ENCODE data around the gene LASP1.

LASP1 gene

DNA sequence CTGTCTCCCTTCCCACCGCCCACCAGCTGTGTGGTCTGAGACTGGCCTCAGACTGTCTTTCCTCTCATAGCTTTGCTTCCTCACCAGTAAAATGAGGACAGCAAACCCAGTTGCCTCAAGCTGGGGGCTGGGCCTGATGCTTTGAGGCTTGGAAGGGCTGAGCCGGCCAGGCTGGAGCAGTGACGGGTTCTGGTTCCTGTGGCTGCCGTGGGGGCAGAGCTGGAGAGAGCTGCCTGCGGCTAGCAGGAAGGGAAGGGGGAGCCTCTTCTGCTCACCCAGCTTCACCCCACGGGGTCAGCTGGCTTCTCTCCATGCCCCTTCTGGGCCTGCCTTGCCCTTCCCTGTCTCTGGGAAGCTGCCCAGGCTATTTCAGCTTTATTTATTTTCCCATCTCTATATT is 23.7 kb downstream of the LASP1 start:
- Histone ChIP-seq H3K9ac (ENCODE audit: low read depth, low read length) (peak overlapping the region; percentile 27), H3K27me3 (ENCODE audit: control insufficient read depth, insufficient read depth, low read length) (no peaks in the 10 kb centered on the region), H3K9me3 (replicated peaks; ENCODE audit: low read length) (no peaks in the 10 kb centered on the region), H3K4me3 (ENCODE audit: low read length) (no peak overlapping the region), H3K36me3 (ENCODE audit: insufficient read depth, low read length) (peaks cover 84% of the 10 kb centered on the region), H3K4me1 (ENCODE audit: control insufficient read depth, insufficient read depth, low read length) (peaks cover 68% of the 10 kb centered on the region), H3K4me2 (ENCODE audit: low read length) (peak overlapping the region; percentile 34)

DNA sequence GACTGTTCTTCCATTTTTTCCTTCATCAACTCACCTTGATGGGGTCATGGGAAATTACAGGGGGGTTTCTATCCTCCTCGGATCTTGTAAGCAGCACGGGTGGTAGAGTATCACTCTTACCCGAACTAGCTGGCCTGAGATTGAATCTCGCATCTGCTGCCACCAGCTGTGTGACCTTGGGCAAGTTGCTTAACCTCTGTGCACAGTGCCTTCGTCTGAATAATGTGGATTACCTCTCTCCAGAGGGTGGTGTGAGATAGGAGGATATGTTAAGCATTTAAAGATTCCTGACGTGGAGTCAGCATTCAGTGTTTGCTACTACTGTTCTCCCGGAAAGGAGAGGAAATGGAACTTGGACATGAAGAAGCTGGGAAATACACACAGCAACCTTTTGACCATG is 24.4 kb downstream of the LASP1 start:
- Histone ChIP-seq H3K9ac (ENCODE audit: low read depth, low read length) (peak overlapping the region; percentile 27), H3K36me3 (ENCODE audit: insufficient read depth, low read length) (peaks cover 84% of the 10 kb centered on the region), H3K4me2 (ENCODE audit: low read length) (peak overlapping the region; percentile 19), H3K4me1 (ENCODE audit: control insufficient read depth, insufficient read depth, low read length) (peaks cover 75% of the 10 kb centered on the region), H3K9me3 (replicated peaks; ENCODE audit: low read length) (no peaks in the 10 kb centered on the region), H3K4me3 (ENCODE audit: low read length) (peak overlapping the region; percentile 9), H3K27me3 (ENCODE audit: control insufficient read depth, insufficient read depth, low read length) (no peaks in the 10 kb centered on the region)

- peaks cover 96% of the 10 kb centered on the region for H3K4me1 ChIP-seq (ENCODE audit: control insufficient read depth, insufficient read depth, low read length)
- H3K9ac ChIP-seq (ENCODE audit: low read depth, low read length): peak overlapping the region; percentile 19
- peaks cover 68% of the 10 kb centered on the region for H3K36me3 ChIP-seq (ENCODE audit: insufficient read depth, low read length)
These were observed 26.6 kb downstream of the LASP1 start for GRCh38 chr17:38896346-38896954.

DNA sequence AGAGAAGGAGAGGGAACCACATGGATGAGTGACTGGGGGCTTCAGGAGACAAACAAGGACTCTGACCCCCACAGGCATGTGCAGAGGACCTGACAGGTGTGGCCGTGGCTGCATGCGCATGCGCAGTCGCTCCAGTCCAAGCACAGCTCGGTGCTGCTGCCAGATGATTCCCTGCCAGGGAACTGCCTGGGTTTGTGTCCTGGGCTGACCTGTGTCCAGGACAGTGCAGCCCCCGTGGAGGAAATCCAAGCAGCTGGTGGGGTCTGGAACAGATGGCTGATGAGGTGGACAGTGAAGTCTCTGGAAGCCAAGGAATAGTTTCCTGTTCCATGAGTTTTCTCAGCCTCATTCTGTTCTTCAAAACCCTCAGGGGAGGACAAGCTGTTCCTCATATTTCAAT is 27.3 kb downstream of the LASP1 start:
- Histone ChIP-seq H3K27me3 (ENCODE audit: control insufficient read depth, insufficient read depth, low read length) (no peaks in the 10 kb centered on the region), H3K9ac (ENCODE audit: low read depth, low read length) (peak overlapping the region; percentile 49), H3K4me1 (ENCODE audit: control insufficient read depth, insufficient read depth, low read length) (peaks cover 98% of the 10 kb centered on the region), H3K4me2 (ENCODE audit: low read length) (peak overlapping the region; percentile 68), H3K36me3 (ENCODE audit: insufficient read depth, low read length) (peaks cover 66% of the 10 kb centered on the region), H3K4me3 (ENCODE audit: low read length) (peak overlapping the region; percentile 18), H3K9me3 (replicated peaks; ENCODE audit: low read length) (no peaks in the 10 kb centered on the region)

More at GRCh38 chr17:38896346-38896954, 26.6 kb downstream of the LASP1 start:
- peak overlapping the region; percentile 68 for H3K4me2 ChIP-seq (ENCODE audit: low read length)
- no peaks in the 10 kb centered on the region for H3K9me3 ChIP-seq (replicated peaks; ENCODE audit: low read length)
- H3K4me3 ChIP-seq (ENCODE audit: low read length): no peak overlapping the region
- no peaks in the 10 kb centered on the region for H3K27me3 ChIP-seq (ENCODE audit: control insufficient read depth, insufficient read depth, low read length)

GRCh38 chr17:38897671-38898290 is 27.9 kb downstream of the LASP1 start:
- Histone ChIP-seq H3K27me3 (ENCODE audit: control insufficient read depth, insufficient read depth, low read length) (no peaks in the 10 kb centered on the region), H3K4me1 (ENCODE audit: control insufficient read depth, insufficient read depth, low read length) (peaks cover 95% of the 10 kb centered on the region), H3K9me3 (replicated peaks; ENCODE audit: low read length) (no peaks in the 10 kb centered on the region), H3K4me3 (ENCODE audit: low read length) (peak overlapping the region; percentile 44), H3K9ac (ENCODE audit: low read depth, low read length) (peak overlapping the region; percentile 49), H3K36me3 (ENCODE audit: insufficient read depth, low read length) (peaks cover 63% of the 10 kb centered on the region), H3K4me2 (ENCODE audit: low read length) (peak overlapping the region; percentile 68)

DNA sequence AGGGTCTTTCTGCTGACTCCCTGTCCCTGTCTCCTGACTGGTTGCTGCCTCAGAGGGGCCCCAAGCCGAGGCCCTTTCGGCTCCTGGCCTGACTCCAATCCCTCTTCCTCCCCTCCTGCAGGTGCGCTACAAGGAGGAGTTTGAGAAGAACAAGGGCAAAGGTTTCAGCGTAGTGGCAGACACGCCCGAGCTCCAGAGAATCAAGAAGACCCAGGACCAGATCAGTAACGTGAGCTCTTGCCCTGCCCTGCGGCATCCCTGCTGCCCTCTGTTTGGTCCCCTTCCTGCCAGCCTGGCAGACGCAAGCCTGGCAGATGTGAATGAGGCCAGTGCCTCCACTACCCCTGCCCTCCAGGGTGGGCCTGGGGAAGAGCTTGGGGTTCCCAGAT is 28.4 kb downstream of the LASP1 start:
- Histone ChIP-seq H3K9me3 (replicated peaks; ENCODE audit: low read length) (no peaks in the 10 kb centered on the region), H3K4me1 (ENCODE audit: control insufficient read depth, insufficient read depth, low read length) (peaks cover 90% of the 10 kb centered on the region), H3K36me3 (ENCODE audit: insufficient read depth, low read length) (peaks cover 63% of the 10 kb centered on the region), H3K27me3 (ENCODE audit: control insufficient read depth, insufficient read depth, low read length) (no peaks in the 10 kb centered on the region), H3K4me2 (ENCODE audit: low read length) (peak overlapping the region; percentile 68), H3K9ac (ENCODE audit: low read depth, low read length) (peak overlapping the region; percentile 49), H3K4me3 (ENCODE audit: low read length) (peak overlapping the region; percentile 44)

- peaks cover 88% of the 10 kb centered on the region for H3K4me1 ChIP-seq (ENCODE audit: control insufficient read depth, insufficient read depth, low read length)
- peaks cover 64% of the 10 kb centered on the region for H3K36me3 ChIP-seq (ENCODE audit: insufficient read depth, low read length)
- H3K4me2 ChIP-seq (ENCODE audit: low read length): peak overlapping the region; percentile 68
- no peaks in the 10 kb centered on the region for H3K9me3 ChIP-seq (replicated peaks; ENCODE audit: low read length)
- peak overlapping the region; percentile 49 for H3K9ac ChIP-seq (ENCODE audit: low read depth, low read length)
- H3K4me3 ChIP-seq (ENCODE audit: low read length): peak overlapping the region; percentile 44
- H3K27me3 ChIP-seq (ENCODE audit: control insufficient read depth, insufficient read depth, low read length): no peaks in the 10 kb centered on the region
These were observed 29.0 kb downstream of the LASP1 start for GRCh38 chr17:38898812-38899348.

- H3K4me3 ChIP-seq (ENCODE audit: low read length): no peak overlapping the region
- peaks cover 83% of the 10 kb centered on the region for H3K4me1 ChIP-seq (ENCODE audit: control insufficient read depth, insufficient read depth, low read length)
- H3K27me3 ChIP-seq (ENCODE audit: control insufficient read depth, insufficient read depth, low read length): no peaks in the 10 kb centered on the region
- H3K9ac ChIP-seq (ENCODE audit: low read depth, low read length): peak overlapping the region; percentile 49
- H3K9me3 ChIP-seq (replicated peaks; ENCODE audit: low read length): no peaks in the 10 kb centered on the region
- peaks cover 64% of the 10 kb centered on the region for H3K36me3 ChIP-seq (ENCODE audit: insufficient read depth, low read length)
- peak overlapping the region; percentile 68 for H3K4me2 ChIP-seq (ENCODE audit: low read length)
These were observed 29.6 kb downstream of the LASP1 start for GRCh38 chr17:38899421-38899820.

DNA sequence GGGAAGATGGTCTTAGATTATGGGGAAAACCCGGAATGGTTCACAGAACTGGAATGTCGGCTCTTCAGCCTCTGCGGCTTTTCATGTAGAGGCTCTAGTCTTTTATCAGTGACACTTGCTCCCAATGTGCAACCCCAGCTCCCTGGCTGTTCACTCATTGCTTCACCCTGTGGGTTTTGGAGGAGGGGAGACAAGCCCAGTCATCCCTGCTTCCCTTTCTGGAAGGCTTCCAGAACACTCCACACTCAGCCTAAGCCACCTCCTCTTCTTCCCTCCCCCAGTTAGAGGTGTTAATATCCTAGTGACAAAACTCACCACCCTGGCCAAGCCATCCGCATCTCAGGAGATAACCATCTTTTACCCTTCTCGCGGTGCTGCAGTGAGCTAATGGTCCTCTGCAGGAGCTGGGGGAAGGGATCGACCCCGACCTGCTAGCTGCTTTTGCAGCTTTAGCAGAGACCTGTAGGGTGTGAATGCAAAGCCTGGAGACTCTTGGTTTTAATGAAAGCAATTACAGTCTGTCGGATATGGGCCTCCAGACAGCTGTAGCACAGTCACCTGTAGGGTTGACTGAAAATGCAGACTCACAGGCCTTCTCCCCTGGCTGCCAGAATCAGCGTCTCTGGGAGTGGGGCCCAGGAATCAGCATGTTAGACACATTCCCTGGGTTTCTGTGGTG is 31.3 kb downstream of the LASP1 start:
- H3K4me3 ChIP-seq (ENCODE audit: low read length): peak overlapping the region; percentile 26
- no peaks in the 10 kb centered on the region for H3K9me3 ChIP-seq (replicated peaks; ENCODE audit: low read length)
- peaks cover 74% of the 10 kb centered on the region for H3K4me1 ChIP-seq (ENCODE audit: control insufficient read depth, insufficient read depth, low read length)
- peaks cover 71% of the 10 kb centered on the region for H3K36me3 ChIP-seq (ENCODE audit: insufficient read depth, low read length)
- H3K27me3 ChIP-seq (ENCODE audit: control insufficient read depth, insufficient read depth, low read length): no peaks in the 10 kb centered on the region
- H3K9ac ChIP-seq (ENCODE audit: low read depth, low read length): peak overlapping the region; percentile 55
- peak overlapping the region; percentile 58 for H3K4me2 ChIP-seq (ENCODE audit: low read length)

- no peak overlapping the region for H3K4me2 ChIP-seq (ENCODE audit: low read length)
- H3K4me1 ChIP-seq (ENCODE audit: control insufficient read depth, insufficient read depth, low read length): peaks cover 71% of the 10 kb centered on the region
- H3K9me3 ChIP-seq (replicated peaks; ENCODE audit: low read length): no peaks in the 10 kb centered on the region
- peaks cover 77% of the 10 kb centered on the region for H3K36me3 ChIP-seq (ENCODE audit: insufficient read depth, low read length)
- H3K27me3 ChIP-seq (ENCODE audit: control insufficient read depth, insufficient read depth, low read length): no peaks in the 10 kb centered on the region
- H3K4me3 ChIP-seq (ENCODE audit: low read length): no peak overlapping the region
- no peak overlapping the region for H3K9ac ChIP-seq (ENCODE audit: low read depth, low read length)
These were observed 33.5 kb downstream of the LASP1 start for GRCh38 chr17:38903404-38903803.

- Histone ChIP-seq H3K4me3 (ENCODE audit: low read length) (no peak overlapping the region), H3K4me2 (ENCODE audit: low read length) (no peak overlapping the region), H3K27me3 (ENCODE audit: control insufficient read depth, insufficient read depth, low read length) (no peaks in the 10 kb centered on the region), H3K9me3 (replicated peaks; ENCODE audit: low read length) (no peaks in the 10 kb centered on the region), H3K4me1 (ENCODE audit: control insufficient read depth, insufficient read depth, low read length) (peaks cover 61% of the 10 kb centered on the region), H3K9ac (ENCODE audit: low read depth, low read length) (no peak overlapping the region), H3K36me3 (ENCODE audit: insufficient read depth, low read length) (peaks cover 75% of the 10 kb centered on the region)
These were observed 35.0 kb downstream of the LASP1 start for GRCh38 chr17:38904892-38905291.

Measured in skeletal muscle satellite cell (primary cell).